PFSK-1 (cell line): ENCODE data around the gene CLEC16A.

Experiments
- FOXP2 ChIP-seq: optimal IDR thresholded peaks from 2 replicates; pipeline ENCODE3; 2011; ENCODE audit warnings: borderline replicate concordance, control low read depth, inconsistent platforms; ENCODE audit not compliant: insufficient read depth; ENCODE audit errors: extremely low read length, extremely low read depth
- POLR2AphosphoS5 ChIP-seq: IDR thresholded peaks from 2 replicates; pipeline ENCODE4 v1.6.1; 2012; ENCODE audit warnings: low read depth, mild to moderate bottlenecking, control low read depth, low read length, moderate library complexity
- SIN3A ChIP-seq: IDR thresholded peaks from 2 replicates; pipeline ENCODE4 v1.6.1; 2012; ENCODE audit warnings: mild to moderate bottlenecking, low read length, moderate library complexity, borderline replicate concordance; ENCODE audit not compliant: insufficient read depth
- TAF1 ChIP-seq: IDR thresholded peaks from 2 replicates; pipeline ENCODE4 v1.6.1; 2012; ENCODE audit warnings: low read length, control low read depth, borderline replicate concordance; ENCODE audit not compliant: insufficient read depth
- TF ChIP-seq, protein P1 (sequence below), 2 experiments: IDR thresholded peaks; 2 replicates each; pipeline versions ENCODE4 v1.6.1 to v1.8.0; 2011 to 2012; ENCODE audit warnings: low read depth in 2 of 2, low read length in 2 of 2, control low read depth in 1 of 2, inconsistent platforms in 1 of 2, mild to moderate bottlenecking in 1 of 2, moderate library complexity in 1 of 2; ENCODE audit not compliant: insufficient read depth in 1 of 2

DNA sequence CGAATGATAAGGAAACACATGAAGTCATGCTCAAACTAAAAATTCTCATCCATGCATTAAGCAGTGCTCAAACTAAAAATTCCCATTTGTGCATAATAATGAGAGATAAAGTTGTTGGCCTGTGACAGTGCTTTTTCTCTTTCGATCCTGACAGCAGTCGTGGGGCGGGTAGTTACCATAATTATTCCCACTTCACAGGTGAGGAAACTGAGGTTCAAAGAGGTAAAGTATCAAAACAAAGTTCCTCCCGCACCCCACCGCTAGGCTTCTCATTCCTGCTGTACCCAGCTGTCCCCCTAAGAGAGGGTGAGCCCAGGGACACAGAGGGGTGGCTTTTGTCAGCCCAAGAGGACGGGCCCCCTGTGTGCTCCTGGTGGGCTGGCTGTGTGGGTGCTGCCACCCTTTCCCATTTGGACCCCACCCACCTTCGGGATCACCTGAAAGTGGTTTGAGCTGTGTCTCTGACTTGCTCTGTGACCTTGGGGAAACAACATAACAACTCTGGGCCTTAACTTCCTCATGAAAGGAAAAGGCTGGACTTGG lies 92.6 kb downstream of the CLEC16A start:
- no peak for TF ChIP-seq TAF1
- no peak for TF ChIP-seq POLR2AphosphoS5
- no peak for TF ChIP-seq SIN3A
- TF ChIP-seq, protein P1, sequence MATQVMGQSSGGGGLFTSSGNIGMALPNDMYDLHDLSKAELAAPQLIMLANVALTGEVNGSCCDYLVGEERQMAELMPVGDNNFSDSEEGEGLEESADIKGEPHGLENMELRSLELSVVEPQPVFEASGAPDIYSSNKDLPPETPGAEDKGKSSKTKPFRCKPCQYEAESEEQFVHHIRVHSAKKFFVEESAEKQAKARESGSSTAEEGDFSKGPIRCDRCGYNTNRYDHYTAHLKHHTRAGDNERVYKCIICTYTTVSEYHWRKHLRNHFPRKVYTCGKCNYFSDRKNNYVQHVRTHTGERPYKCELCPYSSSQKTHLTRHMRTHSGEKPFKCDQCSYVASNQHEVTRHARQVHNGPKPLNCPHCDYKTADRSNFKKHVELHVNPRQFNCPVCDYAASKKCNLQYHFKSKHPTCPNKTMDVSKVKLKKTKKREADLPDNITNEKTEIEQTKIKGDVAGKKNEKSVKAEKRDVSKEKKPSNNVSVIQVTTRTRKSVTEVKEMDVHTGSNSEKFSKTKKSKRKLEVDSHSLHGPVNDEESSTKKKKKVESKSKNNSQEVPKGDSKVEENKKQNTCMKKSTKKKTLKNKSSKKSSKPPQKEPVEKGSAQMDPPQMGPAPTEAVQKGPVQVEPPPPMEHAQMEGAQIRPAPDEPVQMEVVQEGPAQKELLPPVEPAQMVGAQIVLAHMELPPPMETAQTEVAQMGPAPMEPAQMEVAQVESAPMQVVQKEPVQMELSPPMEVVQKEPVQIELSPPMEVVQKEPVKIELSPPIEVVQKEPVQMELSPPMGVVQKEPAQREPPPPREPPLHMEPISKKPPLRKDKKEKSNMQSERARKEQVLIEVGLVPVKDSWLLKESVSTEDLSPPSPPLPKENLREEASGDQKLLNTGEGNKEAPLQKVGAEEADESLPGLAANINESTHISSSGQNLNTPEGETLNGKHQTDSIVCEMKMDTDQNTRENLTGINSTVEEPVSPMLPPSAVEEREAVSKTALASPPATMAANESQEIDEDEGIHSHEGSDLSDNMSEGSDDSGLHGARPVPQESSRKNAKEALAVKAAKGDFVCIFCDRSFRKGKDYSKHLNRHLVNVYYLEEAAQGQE (IDR thresholded peaks at IDR 0.05; ENCODE audit: insufficient read depth in 1 of 2, low read depth in 2 of 2, low read length in 2 of 2): no peak
- no peak for TF ChIP-seq FOXP2
